NOMO-1 treated with DMSO at 0.1 percent for 48 hours (cell line): ENCODE results near the gene IL1RAPL1.
"Not testable (repeated sequence)": the region's sequence is repeated elsewhere in the genome, so short reads cannot be mapped to it uniquely, and the experiment has no call there.

Experiments
- DNase-seq: peaks from one replicate; lab custom pipeline; 2025; ENCODE audit not compliant: unreplicated experiment; lab: John Stamatoyannopoulos, UW

Gene IL1RAPL1

GRCh38 chrX:29242856-29243255 is 655.6 kb downstream of the IL1RAPL1 start:
- DNase-seq, result no peak

DNA sequence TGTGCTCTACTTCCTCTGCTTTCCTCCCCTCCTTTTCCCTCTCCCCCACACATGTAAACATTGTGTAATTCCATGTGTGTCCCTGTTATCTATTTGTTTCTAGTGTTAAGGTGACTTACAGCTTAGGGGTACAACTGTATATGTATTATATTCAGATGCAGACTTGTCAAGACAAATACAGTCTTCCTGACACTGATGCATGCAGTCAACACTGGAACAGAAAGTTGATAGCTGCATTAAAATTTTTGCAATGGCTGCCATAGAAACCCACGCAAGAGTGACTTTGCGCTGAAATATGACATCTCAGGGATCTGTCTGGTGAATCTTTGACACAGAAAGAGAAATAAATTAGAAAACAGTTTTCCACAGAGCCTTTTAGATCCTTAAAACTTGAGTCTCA is 656.7 kb downstream of the IL1RAPL1 start:
- DNase-seq, result no peak

- DNase-seq, result no peak
Measured at GRCh38 chrX:29254515-29254914, 667.3 kb downstream of the IL1RAPL1 start.

DNA sequence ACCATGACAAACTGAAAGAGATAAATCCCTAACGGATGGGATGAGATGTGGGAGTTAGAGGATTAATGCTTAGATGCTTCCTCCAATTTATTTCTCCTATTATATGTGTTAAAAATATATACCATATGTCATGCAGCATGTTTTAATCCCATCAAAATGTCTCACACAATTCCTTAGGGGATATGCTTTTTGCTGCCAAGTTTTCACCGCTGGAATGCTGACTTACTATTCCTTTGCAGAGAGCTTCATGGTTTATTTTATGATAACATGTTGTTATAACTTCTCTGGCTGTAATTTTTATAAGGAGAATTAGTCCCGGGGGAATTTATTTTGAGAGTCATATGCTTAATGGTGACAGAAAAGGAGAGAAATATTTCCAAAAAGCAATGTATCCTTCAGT is 670.3 kb downstream of the IL1RAPL1 start:
- no peak for DNase-seq

DNA sequence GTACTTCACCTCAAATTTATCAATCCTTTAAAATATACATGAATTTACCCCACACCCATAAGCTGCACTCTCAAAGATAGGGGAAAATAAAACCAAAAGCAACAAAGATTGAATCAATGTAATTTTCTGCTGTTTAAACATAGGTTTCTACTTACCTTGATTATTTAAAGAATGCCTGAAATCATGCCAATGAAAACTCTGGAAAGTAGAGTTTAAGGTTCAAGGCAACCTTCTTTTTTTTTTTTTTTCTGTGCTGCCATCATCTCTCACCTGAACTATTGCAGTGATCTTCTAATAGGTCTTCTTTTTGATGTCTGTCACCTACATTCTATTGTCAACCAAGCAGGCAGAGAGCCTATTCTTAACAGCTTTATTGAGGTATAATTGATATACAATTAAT is 682.1 kb downstream of the IL1RAPL1 start:
- DNase-seq, result no peak

DNA sequence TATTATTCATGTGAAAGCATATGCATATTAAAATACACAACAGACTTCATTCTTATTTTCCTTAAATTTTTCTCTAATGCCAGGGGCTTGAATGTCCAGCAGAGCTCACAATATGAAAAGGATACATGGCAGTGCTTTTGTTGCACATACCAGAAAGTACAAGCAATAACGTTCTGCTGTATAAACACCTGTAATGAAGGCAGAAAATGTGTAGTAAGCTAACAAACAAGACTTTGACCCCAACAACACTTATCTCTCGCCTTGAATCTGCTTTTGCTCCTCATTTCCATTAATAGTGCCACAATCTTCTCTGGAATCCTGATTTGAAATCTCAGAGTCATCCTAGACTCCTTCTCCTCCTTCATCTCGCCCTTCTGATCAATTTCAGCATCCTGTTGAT is 687.3 kb downstream of the IL1RAPL1 start:
- DNase-seq, result no peak

DNA sequence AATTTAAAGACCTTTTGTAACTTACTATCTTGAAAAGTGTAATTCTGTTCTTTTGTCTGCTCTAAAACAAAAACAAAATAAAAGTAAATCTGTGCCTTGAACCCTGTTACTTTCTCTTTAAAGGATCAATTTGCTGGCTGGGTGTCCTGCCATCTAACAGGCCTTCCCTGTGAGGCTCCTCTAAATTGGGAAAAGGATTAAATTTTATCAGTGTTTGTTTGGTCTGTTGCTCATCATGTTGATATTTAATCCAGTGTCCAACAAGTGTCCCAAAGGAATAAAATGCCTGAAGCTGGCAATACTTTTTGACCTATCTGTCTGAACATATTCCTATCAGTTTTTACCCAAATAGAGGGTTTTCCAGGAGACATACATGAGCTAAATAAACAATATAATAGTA is 688.7 kb downstream of the IL1RAPL1 start:
- DNase-seq, result no peak

- no peak for DNase-seq
Measured at GRCh38 chrX:29281078-29281742, 694.0 kb downstream of the IL1RAPL1 start.

DNA sequence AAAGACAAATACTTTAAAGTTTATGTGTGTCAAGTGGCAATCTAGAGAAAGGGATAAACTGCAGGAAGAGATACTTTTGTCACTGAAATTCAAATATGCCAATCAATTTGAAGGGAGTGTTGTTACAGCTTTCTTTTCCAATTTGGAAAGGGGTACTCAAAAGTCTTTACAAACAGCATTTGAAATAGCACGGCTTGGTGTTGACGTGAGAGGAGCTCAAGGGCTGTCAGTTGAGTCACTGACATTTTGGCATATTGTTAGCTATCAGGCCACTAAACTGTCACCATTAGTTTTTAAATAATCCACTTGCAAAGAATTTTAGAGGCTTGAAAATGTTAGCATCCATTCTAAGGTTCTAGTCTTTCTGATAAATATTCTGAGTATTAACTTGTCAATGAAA is 698.4 kb downstream of the IL1RAPL1 start:
- DNase-seq, result no peak

DNA sequence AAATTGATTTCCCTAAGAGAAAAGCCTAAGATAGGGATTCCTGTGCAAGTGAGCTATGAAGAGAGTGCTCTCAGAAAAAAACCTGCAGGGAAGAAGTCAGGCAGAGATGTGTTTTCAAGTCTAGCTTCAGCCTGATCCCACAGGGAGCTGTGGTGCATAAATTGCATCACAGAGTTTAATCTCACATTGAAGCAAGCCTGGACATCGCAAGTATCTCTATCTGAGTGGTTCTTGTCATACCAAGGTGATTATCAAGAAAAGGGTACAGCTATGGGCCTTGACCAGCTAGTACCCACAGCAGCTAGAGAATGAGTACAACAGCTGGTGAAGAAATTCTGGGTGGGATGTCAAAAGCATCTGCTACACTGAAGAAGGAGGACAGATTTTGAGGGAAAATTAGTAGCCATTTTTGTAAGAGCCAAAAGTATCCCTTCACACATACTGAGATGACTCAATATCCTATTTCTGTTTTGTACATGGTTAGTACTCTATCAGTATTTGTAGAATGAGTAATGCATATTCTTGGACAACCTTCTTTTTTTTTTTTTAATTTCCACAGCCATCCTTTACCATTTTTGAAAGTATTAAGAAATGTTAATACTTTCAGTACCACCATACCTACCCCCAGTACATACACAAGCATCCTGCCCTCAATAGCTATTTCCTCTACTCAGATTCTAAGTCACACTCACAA is 708.9 kb downstream of the IL1RAPL1 start:
- DNase-seq, result no peak

- DNase-seq, result no peak
Measured at GRCh38 chrX:29297171-29297800, 710.0 kb downstream of the IL1RAPL1 start.

GRCh38 chrX:29299684-29300083 is 712.4 kb downstream of the IL1RAPL1 start:
- no peak for DNase-seq

GRCh38 chrX:29308726-29309125 is 721.5 kb downstream of the IL1RAPL1 start:
- no peak for DNase-seq

GRCh38 chrX:29315931-29316330 is 728.7 kb downstream of the IL1RAPL1 start:
- no peak for DNase-seq

DNA sequence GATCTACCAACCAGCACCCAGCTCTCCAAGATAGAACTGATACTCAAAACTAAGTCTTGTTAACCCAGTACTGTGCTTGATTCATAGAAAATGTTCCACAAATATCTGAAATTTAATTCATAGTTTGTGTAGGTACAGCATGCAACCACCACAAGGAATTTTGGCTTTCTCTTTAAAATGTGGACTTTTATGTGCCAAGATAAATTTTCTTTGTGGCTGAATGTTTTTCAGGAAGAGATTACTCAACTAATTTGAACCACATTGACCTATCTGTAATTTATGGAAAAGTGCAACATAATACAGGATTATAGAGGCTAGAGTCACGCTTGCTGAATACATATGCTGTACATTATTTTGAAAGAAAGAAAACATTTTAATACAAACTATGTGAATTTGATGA is 730.8 kb downstream of the IL1RAPL1 start:
- DNase-seq, result no peak

DNA sequence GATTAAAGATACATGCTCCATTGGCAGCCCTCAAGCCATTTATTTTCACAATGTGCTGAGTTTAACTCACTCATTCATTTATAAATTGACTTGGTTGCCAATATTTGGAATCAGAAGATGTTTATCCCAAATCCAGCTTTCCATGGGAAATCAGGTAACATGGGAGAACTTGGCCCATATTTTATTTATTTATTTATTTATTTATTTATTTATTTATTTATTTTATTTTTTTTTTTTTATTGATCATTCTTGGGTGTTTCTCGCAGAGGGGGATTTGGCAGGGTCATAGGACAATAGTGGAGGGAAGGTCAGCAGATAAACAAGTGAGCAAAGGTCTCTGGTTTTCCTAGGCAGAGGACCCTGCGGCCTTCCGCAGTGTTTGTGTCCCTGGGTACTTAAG is 745.2 kb downstream of the IL1RAPL1 start:
- not testable (repeated sequence) for DNase-seq

GRCh38 chrX:29333091-29333490 is 745.8 kb downstream of the IL1RAPL1 start:
- DNase-seq, result not testable (repeated sequence)

DNA sequence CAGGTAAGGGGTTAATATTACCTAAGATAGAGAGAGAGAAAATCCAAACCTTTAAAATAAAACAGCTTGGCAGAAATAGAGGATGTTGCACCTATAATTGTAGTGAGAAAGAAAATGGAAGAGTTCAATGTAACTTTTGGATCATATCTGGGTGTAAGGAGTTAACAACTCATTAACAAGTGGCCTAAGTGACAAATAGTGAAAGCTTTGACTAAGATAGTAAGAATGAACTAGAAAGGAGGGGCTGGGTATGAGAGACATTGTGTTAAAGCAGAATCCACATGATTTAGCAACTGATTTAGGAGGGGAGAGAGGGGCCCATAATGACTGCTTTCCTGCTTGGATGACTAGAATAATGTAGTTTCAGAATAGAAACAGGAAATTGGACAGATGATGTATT is 761.0 kb downstream of the IL1RAPL1 start:
- DNase-seq, result no peak

- DNase-seq, result no peak
Measured at GRCh38 chrX:29359276-29359675, 772.0 kb downstream of the IL1RAPL1 start.

GRCh38 chrX:29374765-29375164 is 787.5 kb downstream of the IL1RAPL1 start:
- DNase-seq, result not testable (repeated sequence)

- DNase-seq, result no peak
Measured at GRCh38 chrX:29376584-29376983, 789.3 kb downstream of the IL1RAPL1 start.

- no peak for DNase-seq
Measured at GRCh38 chrX:29382811-29383210, 795.6 kb downstream of the IL1RAPL1 start.
